Activated CD4-positive, CD25-positive, alpha-beta regulatory T cell (primary cell): Measurements from ENCODE around the gene IPO13.

Experiments used
- DNase-seq, 4 experiments: peaks; one replicate each; lab custom pipeline; 2025; lab: John Stamatoyannopoulos, UW

IPO13 gene

DNA sequence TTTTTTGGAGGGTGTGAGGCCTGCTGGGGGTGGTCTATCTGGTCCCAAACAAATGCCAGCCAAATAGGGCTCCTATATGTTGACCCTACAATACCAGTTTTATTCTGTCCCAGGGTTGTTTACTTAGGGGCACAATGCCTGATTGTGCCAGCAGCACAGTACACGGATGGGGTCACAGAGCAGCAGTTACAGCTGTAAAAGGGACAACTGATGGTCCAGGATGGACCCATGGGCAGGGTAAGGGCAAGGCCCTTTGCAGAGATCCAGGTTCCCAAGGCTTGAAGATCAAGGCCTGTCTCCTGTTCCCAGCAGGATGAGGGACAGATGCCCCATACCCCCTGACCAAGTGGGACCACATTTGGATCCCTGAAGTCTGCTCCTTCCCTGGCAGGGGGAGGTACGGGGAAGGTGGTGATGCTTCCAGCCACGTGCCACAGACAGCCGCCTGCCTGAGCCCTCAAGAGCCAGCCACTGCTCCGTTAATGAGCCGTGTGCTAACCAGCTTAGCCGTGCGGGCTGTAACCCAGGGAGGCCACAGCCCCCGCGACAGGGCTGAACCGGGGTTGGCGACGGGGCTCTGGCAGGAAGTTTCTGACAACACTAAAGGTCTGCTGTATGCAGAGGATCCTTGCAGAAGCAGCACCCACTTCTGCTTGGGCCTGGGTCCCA lies 66.3 kb downstream of the IPO13 start:
- no peak for DNase-seq

DNA sequence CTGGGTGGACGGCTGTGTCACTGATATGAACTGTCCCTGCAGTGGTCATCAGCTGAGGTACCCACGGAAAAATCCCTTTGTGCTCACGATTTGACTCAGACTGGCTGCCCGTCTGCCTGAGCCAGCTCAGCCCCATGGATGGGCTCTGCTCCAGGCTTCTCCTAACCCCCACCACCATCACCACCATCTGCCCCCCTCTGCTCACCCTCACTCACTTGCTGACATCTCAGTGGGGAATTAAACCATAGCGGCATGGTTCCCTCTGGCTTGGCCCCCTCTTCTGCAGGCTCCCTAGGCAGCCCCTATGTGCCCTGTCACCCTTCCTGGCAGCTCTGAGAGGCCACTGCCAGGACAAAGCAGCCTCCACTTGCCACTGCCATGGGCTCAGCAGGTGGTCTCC lies 67.2 kb downstream of the IPO13 start:
- no peak for DNase-seq

DNA sequence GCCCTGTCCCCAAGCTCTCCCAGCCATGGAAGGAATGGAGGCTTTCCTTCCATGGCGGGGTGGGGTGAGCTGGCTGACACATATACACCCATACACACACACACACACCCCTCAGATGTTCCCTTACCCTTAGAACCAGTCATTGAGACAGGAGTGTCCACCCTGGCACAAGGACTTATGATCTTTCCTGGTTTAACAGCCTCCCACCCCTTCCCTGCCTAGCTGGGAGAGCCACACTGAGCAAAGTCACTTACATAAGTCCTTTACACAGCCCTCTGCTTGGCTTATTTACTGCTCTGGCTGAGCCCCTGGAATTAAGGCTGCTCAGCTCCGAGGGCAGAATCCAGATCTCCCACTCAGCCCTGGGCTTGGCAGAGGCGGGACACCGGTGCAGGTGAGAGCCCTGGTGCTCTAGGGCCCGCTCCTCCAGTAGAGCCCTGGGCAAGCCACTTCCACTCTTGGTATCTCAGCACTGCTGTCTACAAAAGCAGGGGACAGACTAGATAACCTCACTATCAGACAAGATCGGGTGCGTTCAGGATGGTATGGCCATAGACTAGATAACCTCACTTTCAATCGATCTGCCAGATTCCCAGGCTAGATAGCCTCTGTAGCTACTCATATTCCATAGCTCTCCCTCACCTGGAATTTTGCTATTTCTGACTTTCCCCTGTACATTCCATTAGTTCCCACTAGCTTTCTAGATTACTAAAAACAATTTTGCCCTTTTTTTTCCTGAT lies 67.8 kb downstream of the IPO13 start:
- no peak for DNase-seq

DNA sequence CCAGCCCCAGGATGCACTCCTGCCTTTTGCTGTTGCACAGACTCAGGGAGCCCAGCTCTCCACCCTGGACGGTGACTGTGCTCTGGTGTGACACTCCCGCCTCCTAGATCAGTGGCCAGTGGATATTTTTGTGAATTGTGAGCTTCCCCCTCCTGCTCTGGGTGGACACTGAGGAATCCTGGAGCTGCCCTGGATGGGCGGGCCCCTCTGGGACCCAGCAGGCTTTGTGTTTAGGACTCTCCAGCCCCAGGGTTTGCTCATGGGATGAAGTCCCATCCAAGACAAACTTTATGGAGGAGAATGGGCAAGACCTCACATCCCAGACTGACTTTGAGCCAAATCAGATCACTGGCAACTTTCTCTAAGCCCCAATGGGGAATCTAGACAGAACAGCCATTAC lies 68.5 kb downstream of the IPO13 start:
- no peak for DNase-seq

DNA sequence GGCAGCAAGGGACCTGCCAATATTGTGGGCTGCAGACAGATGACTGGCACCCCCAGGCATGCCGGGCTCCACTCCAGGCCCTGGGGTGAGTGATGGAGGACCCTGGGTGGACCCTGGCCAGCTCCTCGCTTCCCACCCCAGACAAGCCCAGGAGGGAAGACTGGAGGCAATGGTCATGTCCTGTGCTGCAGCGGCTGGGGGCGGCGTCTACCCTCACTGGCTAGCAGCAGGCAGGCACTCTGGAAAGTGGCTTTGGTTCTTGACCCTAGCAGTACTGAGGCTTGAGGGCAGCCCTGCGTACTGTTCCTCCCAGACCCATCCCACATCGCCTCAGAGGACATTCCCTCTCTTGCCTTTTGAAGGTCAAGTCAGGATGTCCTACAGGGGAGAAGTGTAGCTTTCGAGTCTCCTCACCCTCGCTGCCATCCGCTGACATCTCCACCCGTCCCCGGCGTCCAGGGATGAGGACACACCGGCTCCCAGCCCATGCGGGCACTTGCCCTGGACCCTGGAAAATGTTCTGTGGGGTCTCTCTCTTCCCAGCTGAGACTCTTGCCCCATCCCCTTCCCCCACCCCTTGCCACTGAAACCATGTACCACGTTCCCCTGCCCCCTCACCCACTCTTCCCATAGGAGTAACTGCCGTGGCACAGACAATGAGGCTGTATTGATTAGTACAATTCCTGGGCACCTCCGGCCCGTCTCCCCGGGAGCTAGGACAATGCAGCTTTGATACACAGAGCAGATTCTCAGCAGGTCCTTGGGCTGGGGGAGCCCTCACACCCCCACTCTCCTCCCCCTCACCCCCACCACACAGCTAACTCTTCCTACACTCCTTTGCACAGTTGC lies 69.5 kb downstream of the IPO13 start:
- DNase-seq = no peak

DNA sequence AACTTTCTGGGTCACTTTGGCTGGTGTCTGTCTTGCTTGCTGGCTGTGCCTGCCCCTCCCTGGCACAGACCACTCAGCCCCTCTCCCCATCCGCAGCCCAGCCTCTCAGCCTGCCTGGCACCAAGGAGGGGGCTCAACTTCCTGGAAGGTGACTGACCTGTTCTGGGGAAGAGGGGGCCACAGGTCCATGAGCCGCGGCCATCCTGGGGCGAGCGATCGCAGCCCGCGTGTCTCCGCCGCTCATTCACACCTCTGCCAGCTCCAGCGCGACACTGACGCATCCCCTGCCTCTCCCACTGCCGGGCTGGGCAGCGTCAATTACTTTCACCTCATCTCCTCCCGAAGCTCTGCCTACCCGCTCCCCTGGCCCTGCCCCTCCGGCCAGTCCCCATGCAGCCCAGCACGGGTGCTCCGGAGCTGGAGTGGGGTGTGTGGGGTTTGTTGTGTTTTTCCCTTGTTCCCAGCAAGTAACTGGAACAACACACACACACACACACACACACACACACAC lies 70.2 kb downstream of the IPO13 start:
- no peak for DNase-seq
